NCI-H1105 treated with DMSO at 0.1 percent for 48 hours (cell line): ENCODE measurements around the gene RASAL2.
"Not testable (repeated sequence)": the region's sequence is repeated elsewhere in the genome, so short reads cannot be mapped to it uniquely, and the experiment has no call there.

Experiments
- DNase-seq: peaks from one replicate; lab custom pipeline; 2025; lab: John Stamatoyannopoulos, UW

The RASAL2 gene

DNA sequence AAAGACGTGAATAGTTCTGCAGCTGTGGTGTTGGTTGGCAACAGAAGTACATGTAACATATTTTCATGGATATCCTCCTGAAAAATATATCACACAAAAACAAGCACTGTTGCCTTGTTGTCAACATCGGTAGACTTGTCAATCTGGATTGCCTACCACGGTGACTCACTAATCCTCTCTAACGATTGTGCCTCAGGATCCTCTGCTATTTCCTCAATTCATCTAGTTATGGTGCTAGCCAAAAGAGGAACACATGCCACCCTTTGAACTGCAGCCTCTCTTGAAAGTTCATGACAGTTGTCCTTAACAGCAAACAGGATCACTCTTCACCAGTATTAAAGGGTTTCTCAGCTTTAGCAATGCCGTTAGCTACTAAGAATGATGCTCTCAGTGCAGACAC is 25.7 kb downstream of the RASAL2 start:
- no peak for DNase-seq

DNA sequence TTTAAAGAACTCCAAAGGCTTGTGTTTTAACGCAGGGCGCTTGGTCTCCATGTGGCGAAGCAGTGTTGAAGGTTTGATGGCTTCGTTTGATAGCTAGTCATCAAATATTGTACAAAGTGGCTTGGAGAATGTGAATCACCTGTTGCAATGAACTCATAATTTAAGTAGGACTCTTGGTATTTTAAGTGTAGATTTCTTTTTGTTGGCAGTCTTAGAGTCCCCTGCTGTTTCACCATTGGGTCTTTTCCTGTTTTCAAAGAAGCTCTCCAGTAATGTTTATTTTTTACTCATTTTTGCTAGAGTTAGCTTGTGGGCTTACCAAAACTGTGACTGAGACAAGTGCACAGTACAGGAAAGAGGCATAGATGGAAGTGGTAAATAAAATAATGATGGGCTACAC is 26.2 kb downstream of the RASAL2 start:
- DNase-seq, result no peak

DNA sequence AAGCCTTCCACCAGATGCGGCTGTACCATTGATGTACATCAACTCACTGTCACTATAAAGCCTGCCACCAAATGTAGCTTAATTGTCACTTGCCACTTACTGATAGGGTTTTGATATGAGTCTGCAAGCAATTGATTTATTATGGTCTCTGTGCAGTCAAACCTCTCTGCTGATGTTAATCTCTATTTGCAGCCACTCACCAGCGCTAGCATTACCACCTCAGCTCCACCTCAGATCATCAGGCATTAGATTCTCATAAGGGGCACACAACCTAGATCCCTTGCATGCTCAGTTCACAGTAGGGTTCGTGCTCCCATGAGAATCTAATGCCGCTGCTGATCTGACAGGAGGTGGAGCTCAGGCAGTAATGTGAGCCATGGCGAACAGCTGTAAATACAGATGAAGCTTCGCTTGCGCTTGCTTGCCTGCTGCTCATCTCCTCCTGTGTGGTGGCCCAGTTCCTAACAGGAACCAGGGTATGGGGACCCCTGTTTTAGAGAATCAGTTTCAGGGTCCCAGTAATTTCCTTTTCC is 26.7 kb downstream of the RASAL2 start:
- not testable (repeated sequence) for DNase-seq

DNA sequence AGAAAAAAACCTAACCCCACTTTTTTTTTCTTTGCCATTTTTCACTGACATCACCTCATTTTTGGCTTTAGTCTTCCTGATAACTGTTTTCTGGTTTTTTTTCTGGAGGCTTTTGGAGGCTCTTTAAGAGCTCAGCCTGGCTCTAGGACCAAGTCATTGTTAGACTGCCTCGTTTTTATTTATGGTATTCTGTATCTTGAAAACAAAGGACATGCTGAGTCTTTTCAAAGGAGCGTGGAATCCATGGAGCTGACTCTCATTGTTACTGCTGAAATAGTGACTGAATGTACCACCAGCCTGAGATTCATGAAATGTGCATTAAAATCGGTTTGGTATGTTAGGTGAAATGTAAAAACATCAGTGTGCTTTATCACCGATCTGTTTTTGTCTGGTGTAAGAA is 28.0 kb downstream of the RASAL2 start:
- DNase-seq, result no peak

DNA sequence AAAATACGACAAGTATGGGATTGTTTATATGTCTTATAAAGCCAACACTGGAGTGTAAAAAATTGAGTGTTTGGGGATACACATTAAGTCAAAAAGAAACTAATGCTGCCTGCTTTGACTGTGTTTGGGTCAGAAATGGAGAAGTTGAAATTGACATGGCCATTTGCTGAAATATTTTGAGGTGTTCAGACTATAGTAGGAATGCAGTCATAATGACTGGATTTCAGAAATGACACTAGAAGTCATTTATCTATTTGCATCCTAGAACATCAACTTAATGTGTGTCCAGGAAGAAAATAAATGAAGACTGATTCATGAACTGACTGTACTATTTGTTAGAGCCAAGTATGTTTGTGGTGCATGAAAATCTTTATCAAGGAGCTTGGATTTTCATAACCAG is 28.4 kb downstream of the RASAL2 start:
- DNase-seq, result no peak

DNA sequence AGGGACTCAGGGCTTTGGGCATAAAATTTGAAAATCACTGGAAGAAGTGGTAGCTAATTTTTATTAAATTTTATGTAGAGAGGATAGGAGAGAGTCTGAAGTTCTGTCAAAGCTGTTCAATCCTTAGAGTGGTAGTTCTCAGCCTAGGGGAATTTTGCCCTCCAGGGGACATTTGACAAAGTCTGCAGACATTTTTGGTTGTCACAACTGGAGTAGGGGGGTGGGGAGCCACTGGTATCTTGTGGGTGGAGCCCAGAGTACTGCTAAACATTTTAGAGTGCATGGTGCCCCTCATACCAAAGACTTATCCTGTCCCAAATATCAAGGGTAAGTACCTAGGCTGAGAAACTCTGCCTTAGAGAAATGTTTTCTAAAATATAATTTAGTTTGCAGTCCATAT is 30.2 kb downstream of the RASAL2 start:
- no peak for DNase-seq

DNA sequence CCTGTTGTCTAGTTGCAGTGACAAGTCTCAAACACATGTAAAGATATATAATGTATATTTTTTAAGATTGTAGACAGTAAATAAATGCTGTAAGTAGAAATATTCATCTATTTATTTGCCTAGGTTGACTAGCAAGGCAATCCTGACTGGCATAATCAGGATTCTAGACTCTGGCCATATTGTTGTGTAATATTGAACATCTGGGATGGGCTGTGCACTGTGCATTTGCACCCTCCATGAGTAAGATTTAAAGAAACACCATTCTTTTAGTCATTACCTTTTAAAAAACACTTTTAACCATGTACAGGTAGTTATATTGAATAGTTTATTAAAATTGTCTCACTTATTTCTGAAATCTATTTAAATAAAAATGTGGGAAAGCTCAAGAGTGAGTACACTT is 32.4 kb downstream of the RASAL2 start:
- no peak for DNase-seq

DNA sequence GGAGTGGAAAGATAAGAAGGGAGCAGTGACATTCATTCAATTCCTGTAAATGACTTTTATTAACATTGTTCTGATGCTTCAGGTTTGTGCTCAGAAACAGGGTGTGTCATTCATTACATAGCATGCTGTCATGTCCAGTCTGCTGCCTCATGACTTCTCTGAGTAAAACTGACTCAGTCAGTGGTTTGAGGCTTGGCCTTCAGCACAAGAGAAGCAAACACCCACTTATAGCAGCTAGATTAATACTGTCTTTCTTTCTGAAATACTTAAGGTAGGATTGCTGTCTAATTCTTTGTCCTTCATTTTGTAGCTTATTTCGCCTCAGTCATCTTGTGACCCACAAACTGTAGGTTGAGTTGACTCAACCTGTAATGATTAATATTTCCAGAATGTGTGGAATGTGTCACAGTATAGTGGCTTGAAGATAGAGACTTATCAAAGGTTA is 32.9 kb downstream of the RASAL2 start:
- no peak for DNase-seq

DNA sequence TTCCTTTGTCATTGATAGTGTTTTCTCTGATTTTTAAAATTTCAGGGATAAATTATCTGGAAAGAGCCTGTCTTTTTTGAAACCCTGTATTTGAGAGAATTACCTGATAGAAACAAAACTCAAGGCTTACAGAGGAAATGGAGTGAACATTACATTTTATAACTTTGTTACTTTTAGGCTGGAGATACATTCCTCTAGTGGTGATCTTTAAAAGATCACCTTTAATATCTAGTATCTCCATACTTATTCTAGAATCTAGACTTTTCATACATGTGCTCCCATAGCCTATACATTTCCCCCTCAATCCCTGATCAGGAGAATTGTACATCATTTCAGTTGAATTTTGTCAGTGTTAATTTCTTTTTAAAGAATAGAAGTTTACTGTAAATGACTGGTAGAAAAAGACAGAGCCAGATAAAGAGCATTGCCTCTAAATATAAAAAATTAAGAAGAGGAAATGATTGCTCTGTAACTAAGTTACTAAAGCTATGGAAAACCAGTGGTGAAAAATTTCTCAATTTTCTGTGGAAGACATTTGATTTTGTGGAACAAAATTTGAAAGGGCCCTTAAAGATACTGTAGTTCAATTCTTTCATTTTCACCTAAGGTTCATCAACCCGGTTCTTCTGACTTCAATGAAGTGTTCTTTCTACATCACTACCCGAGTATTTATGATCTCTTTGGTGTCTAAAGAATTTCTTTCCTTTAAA is 33.7 kb downstream of the RASAL2 start:
- no peak for DNase-seq

DNA sequence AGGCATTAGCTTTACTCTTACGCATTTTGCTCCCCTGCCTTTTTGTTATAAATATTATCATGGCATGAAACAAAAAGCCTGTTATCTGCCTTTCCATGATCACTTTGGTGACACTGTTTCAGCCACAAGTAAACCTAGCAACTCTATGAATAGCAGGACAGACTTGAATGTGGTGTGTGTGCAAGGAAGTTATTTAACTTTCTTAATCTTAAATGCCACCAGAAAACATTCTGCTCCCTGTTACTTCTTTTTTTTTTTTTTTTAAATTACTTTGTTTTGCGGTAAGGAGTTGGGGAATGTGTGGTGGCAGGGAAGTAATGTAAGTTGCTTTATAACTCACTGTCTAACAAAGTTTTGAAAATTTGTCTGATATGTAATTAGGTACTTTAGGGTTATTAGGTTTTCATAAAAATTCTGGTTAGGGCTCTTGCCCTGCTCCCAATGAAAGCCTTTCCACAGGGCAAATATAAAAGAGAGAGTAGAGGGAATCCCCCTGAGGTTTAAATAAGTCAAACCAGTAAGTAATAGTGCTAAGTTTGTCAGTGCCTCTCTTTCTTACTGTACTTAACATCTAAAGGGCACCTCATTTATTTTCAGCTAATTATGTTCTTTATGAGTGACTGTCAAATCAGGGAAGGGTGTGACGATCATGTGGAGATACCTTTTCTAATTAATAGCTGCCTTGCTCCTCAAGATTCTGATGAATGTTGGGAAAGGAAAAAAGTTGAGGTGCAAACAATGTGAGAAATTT is 39.5 kb downstream of the RASAL2 start:
- no peak for DNase-seq

DNA sequence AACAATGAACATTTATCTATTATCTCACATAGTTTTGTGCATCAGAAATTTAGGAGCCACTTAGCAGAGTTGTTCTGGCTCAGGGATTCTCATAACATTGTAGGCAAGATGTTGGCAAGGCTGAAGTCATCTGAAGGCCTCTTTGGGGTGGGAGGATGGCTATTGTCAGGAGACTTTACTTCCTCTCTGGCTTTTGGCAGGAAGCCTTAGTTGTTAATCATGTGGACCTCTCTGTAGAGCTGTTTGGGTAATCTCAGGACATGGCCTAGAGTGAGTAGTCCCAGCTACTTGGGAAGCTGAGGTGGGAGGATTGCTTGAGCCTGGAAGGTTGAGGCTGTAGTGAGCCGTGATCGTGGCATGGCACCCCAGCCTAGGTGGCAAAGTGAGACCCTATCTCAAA is 40.2 kb downstream of the RASAL2 start:
- no peak for DNase-seq

DNA sequence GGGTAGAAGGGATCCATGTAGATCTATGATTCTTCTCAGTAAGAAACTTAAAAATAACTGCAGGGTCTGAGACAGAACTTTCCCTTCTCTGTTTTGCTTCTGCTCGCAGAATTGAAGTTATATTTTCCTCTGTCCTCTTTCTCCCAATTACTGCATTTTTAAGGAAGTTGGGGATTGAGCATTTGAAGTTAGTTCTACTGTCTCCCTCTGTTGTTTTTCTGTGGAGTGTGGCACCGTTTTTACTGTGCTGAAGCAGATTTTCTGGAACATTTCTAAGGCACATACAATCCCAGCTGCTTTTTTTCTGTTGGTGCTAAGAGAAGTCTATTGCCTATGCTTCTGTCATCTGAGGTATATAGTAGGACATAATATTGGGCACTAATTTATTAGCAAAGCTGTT is 43.3 kb downstream of the RASAL2 start:
- DNase-seq, result no peak

DNA sequence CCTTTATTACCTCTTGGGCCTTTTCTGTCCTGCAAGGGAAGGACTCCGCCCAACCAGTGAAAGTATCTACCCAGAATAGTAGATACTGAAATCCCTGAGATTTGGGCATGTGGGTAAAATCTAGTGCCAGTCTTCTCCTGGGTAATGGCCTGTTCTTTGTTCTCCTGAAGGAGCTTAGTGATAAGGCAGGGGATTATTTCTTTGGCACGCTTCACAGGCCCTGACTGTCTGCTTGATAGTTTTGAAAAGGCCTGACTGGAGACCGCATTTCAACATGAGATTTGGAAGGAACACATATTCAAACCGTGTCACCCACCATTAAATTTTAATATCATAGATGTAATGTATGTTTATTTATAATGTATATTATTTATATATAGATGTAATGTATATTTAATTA is 48.9 kb downstream of the RASAL2 start:
- no peak for DNase-seq

DNA sequence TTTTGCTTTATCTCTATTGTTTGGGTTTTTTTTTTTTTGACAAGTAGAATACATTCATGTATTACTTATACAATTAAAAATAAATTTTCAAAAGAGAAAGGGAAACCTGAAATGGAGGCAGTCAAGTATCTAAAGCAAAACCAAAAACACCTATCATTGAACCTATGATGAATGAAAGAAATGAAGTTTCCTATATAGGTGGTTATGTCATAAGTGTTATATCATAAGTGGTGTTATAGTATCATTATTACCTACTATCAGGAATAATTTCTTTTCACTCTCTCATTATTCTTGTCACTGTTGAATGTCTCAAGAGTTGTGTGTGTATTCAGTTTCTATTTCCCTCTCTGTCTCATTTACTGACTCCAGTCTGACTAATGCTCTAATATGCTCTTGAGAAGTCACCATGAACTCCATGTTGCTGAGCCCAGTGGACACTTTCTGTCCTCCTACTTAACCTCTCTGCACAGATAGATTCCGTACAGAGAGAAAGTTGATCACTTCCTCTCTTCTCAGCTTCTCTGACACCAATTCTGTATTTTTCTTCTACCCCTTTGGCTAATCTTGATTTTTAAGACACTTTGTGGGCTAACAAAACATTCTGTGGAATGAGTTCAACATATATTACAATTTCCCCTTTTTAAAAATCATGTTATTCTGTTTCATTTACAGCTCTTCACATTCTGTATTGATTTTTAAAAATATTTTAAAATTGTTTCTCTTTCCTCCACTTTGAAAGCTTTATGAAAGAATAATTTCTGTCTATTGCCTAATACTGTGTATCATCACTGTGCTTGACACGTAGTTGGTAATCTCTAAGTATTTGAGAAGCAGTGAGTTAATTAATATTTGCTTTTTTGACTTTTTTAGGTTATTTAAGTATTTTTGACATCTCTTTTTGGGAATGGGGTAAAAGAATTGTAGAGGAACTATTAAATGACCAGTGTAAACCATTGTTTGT is 50.1 kb downstream of the RASAL2 start:
- DNase-seq, result no peak

DNA sequence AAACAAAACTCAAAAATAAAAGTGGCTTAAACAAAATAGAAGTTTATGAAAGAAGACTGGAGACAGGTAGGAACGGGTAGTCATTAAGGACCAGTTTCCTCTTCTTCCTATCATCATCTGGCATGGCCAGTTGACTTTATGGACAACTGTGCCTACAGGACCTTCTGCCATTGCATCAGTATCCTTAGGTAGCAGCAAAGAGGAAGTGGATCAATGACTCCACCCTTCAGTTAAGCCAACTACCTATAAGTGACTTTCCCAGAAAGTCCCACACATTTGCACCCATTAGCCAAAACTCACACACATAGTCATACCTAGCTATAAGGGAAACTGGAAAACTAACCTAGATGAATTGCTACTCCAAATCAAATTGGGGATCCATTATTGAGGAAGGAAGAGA is 51.7 kb downstream of the RASAL2 start:
- no peak for DNase-seq

DNA sequence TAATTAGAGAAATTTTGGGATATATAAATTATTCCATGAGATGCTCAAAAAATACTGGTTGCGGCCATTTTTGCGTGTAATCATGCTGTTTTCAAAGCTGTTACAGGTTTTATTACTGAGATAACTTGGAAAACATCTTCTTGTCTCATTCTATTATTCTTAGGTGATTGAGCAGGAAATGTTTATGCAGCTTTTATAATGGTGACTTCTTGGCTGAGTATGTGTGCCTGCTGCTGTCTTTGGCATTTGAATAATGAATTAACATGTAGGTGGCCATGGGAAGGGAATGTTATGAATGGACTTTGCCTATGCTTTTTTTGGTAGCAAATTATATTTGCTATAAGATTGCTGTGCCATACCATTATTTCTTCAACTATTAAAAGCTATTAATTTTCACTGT is 52.5 kb downstream of the RASAL2 start:
- DNase-seq, result no peak

DNA sequence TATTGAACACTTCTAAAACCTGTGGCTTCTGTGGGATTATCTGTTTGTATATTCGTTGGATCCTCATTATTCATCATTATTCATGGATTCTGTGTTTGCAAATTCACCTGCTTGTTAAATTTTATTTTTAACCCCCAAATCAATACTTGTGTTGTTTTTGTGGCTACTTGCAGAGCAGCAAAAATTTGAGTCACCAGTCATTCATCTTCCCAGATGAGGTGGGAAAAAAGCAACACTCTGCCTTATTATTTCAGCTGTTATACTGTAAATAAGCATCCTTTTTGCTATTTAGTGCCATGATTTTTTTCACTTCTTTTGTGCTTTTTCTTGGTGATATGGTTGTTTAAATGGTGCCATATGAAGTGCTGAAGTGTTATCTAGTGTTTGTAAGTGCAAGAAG is 56.7 kb downstream of the RASAL2 start:
- DNase-seq, result no peak

DNA sequence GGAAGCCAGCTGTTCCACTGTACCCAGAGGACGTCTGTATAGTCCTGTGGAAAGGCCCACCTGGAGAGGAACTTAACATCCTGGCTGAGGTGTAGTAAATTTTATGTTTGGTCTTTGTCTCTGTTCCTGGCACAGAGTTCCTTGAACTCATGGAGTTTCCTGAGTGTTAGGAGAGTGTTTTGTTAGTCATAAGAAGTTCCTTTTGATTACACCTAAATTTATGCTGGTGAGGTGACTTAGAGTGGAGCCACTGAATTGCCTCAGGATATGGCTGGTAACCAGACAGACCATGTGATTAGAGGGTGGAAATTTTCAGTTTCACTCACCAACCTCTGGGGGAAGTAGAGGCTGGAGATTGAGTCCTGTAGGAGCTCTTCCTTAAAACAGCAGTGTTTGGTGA is 57.9 kb downstream of the RASAL2 start:
- DNase-seq, result no peak

DNA sequence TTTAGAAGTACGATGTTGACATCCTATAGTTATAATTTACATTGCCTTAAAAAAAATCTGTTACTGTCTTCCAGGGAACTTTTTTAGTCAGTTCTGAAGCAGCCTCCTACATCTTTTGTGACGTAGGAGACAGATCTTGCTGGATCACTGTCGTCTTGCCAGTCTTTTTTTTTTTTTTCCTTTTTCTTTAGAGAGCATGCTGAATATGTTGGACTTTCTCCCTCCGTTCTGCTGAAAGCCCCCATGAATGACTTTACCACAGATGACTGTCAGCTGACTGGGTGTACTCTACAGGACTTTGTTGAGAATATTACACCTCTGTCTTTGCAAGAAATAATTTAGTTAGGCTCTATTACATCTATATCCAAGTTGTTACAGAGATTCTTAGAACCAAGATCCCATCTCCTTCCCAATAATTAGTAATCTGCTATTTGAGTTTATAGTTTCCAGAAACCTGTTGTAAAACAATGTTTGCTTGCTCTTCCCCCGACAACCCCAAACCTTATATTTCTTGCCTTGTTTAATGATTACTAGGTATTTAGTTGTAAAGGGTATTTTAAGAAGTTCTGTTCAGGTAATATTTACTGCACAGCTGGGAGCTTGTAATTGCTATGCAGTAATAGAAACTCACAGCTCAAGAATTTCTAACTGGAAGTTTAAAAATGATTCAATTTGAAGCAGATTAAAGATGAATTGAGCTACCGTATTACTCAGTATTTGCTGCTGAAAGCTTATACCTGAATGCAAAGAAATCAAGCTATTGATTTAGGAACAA is 61.8 kb downstream of the RASAL2 start:
- no peak for DNase-seq

DNA sequence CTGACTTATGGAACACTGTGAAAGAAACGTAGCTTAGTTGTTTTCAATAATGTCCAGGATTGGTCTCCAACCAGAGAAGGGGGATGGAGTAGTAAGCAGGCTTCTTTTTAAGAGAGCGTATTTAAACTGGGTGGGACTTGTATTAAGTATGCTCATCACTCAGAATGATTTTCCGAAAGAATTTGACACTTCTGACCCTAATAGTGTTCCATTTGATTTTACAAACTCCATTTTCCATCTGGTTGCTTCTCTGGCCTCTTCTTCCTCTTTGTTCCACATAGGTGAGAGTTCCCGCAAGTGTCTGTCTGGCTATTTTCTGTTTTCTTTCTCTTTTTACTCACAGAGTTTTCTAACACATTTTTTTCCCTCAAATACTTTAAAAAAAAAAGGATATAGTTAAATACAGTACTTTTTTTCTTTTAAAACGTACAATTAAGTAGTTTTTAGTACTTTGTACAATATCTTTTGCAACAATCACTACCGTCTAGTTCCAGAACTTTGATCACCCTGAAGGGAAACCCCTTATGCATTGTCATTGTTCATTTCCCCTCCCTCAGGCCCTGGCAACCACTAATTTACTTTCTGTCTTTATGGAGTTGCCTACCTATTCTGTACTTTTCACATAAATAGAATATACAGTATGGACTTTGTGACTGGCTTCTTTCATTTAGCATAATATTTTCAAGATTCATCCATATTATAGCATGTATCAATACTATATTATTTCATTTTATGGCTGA is 67.0 kb downstream of the RASAL2 start:
- DNase-seq, result no peak

DNA sequence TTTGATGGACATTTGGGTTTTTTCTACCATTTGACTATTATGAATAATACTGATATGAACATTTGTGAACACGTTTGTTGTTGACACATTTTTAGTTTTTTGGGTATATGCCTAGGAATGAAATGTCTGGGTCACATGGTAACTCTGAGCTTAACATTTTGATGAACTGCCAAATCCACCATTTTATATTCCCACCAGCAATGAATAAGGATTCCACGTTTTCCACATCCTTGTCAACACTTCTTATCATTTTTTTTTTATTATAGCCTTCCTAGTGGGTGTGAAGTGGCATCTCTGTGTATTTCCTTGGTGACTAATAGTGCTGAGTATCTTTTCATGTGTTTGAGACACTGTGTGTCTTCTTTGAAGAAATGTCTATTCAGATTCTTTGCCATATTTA is 67.6 kb downstream of the RASAL2 start:
- no peak for DNase-seq
